MCF 10A (cell line): ENCODE results near the gene MGMT. TPM values are rescaled to one million over a fixed set of nuclear protein-coding genes. Genes with fewer than 3 reads are reported as not detected.

Source experiments
- BruUV-seq: library from RNA; stranded (reverse); fragments of 400-500 nt; replicated peaks from 2 replicates; lab custom pipeline; 2021; lab: Mats Ljungman, UMichigan
- CTCF ChIA-PET: fragments of 300-600 bp; sonication (Branson Sonifier 250); formaldehyde crosslinking; extraction: SDS; loops from one replicate; lab custom pipeline; 2021; ENCODE audit warnings: antibody characterized with exemption, inconsistent platforms; lab: Yijun Ruan, JAX
- POLR2A ChIA-PET: fragments of 300-600, 350-650 bp; sonication (Branson Sonifier 250); formaldehyde crosslinking; extraction: SDS; loops from one replicate; lab custom pipeline; 2020; ENCODE audit warnings: antibody characterized with exemption, inconsistent platforms; lab: Yijun Ruan, JAX
- DNase-seq: peaks from one replicate; pipeline ENCODE4 v3.0.0-alpha.2; 2018; ENCODE audit not compliant: unreplicated experiment
- H3K27ac Mint-ChIP-seq: one replicate; pipeline ENCODE4 v1.8.0; 2022; ENCODE audit warnings: mild to moderate bottlenecking, low read depth, mixed read lengths; ENCODE audit not compliant: unreplicated experiment
- H3K27me3 Mint-ChIP-seq: one replicate; pipeline ENCODE4 v1.8.0; 2022; ENCODE audit warnings: mixed read lengths; ENCODE audit not compliant: insufficient read depth, unreplicated experiment
- H3K36me3 Mint-ChIP-seq: one replicate; pipeline ENCODE4 v1.8.0; 2022; ENCODE audit warnings: mild to moderate bottlenecking, moderate library complexity, mixed read lengths; ENCODE audit not compliant: insufficient read depth, unreplicated experiment
- H3K4me1 Mint-ChIP-seq: one replicate; pipeline ENCODE4 v1.8.0; 2022; ENCODE audit warnings: mixed read lengths; ENCODE audit not compliant: insufficient read depth, unreplicated experiment
- H3K4me3 Mint-ChIP-seq: one replicate; pipeline ENCODE4 v1.8.0; 2022; ENCODE audit warnings: mild to moderate bottlenecking, moderate library complexity, mixed read lengths; ENCODE audit not compliant: unreplicated experiment
- H3K9me3 Mint-ChIP-seq: one replicate; pipeline ENCODE4 v1.8.0; 2022; ENCODE audit warnings: mixed read lengths; ENCODE audit not compliant: unreplicated experiment
- intact Hi-C: fragments of 100-400 bp; cut with micrococcal nuclease; formaldehyde crosslinking; loops from 2 replicates; pipeline ENCODE4 v1.14.1; 2022
- total RNA-seq: library from RNA; stranded (reverse); gene quantifications from 2 replicates; pipeline ENCODE4 v1.2.3, GENCODE V29; 2022
- TF ChIP-seq, protein P1 (sequence below): fragments of 200-600 bp; IDR thresholded peaks from one replicate; pipeline ENCODE4 v1.8.0; 2022; ENCODE audit warnings: antibody characterized with exemption, mild to moderate bottlenecking; ENCODE audit not compliant: unreplicated experiment

MGMT gene
- total RNA-seq, 1 experiment from 2014 or later = 18.0 TPM

DNA sequence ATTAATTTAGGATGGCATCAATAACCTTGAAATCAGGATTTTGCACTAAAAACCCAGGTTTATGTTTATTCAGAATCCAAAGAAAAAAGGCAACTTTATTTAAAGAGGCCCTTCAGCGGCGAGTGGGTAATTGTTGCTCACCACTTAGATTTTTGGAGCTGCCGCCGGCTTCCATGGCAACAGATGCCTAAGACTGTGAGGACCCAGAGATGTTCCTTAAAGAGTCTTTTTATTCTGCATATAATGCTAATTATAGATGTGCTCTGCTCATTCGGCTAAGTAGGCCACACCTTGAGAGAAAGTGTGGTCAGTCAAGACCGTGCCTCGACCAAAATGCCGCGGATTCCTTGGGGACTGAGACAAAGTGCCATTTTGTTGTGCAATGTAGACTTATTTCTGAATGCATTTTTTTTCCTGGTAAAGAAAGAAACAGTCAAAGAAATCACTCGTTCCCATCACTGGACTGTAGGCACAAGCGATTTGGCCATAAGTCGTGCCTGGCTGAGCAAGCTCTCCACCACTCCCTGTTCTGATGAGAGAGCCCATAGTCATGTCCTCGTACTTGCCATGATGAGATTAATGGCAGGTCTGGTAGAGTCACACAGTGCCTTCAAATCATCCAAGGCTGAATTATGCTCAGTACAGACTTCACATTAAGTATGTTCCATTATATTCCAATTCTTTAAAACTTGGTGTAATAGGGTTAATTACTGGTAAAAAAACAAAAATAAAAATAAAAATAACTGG lies 21.4 kb upstream of the MGMT start:
- no peak for DNase-seq
- intact Hi-C loops = no loop called here
- peaks cover 5% of the 10 kb centered on the region for H3K4me1 Mint-ChIP-seq
- H3K27ac Mint-ChIP-seq = no peak overlapping the region
- TF ChIP-seq, protein P1, sequence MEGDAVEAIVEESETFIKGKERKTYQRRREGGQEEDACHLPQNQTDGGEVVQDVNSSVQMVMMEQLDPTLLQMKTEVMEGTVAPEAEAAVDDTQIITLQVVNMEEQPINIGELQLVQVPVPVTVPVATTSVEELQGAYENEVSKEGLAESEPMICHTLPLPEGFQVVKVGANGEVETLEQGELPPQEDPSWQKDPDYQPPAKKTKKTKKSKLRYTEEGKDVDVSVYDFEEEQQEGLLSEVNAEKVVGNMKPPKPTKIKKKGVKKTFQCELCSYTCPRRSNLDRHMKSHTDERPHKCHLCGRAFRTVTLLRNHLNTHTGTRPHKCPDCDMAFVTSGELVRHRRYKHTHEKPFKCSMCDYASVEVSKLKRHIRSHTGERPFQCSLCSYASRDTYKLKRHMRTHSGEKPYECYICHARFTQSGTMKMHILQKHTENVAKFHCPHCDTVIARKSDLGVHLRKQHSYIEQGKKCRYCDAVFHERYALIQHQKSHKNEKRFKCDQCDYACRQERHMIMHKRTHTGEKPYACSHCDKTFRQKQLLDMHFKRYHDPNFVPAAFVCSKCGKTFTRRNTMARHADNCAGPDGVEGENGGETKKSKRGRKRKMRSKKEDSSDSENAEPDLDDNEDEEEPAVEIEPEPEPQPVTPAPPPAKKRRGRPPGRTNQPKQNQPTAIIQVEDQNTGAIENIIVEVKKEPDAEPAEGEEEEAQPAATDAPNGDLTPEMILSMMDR = no peak
- H3K9me3 Mint-ChIP-seq = no peaks in the 10 kb centered on the region
- CTCF ChIA-PET = interaction anchor here (0.7 kb wide), 1 partner anchor 339 kb away, joined by 3 read pairs; no protein-coding TSS in a partner anchor
- no peaks in the 10 kb centered on the region for H3K36me3 Mint-ChIP-seq
- H3K27me3 Mint-ChIP-seq = peaks cover under 1% of the 10 kb centered on the region
- POLR2A ChIA-PET = interaction anchor here (0.7 kb wide), 1 partner anchor 41 kb away, joined by 3 read pairs; no protein-coding TSS in a partner anchor
- BruUV-seq = no TSS peak
- no peak overlapping the region for H3K4me3 Mint-ChIP-seq

DNA sequence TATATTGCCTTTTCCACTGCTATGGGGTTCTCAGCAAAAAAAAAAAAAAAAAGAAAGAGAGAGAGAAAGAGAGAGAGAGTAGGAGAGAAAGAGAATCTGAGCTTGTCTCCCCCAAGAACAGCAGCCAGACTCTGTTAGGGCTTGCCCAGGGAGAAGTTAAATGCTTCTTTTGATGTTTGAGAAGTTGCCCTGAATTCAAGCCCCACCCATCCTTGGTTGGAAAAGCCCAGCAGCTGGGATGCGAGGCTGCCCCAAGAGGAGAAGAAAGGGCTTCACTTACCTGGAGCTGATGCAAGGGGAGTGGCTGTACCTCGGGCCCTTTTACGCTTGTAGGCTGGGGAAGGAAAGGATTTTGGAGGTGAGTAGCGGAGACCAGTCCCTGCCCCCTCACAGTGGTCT lies 20.9 kb upstream of the MGMT start:
- Mint-ChIP-seq H3K4me3 (no peak overlapping the region), H3K36me3 (no peaks in the 10 kb centered on the region), H3K27ac (no peak overlapping the region), H3K4me1 (peaks cover 5% of the 10 kb centered on the region), H3K27me3 (peaks cover 6% of the 10 kb centered on the region), H3K9me3 (peaks cover 3% of the 10 kb centered on the region)
- intact Hi-C loops = no loop called here
- TF ChIP-seq, protein P1 = no peak
- POLR2A ChIA-PET = interaction anchor here (0.7 kb wide), 1 partner anchor 40 kb away, joined by 3 read pairs; no protein-coding TSS in a partner anchor
- DNase-seq = no peak
- no TSS peak for BruUV-seq
- CTCF ChIA-PET = interaction anchor here (0.7 kb wide), 1 partner anchor 338 kb away, joined by 3 read pairs; no protein-coding TSS in a partner anchor

DNA sequence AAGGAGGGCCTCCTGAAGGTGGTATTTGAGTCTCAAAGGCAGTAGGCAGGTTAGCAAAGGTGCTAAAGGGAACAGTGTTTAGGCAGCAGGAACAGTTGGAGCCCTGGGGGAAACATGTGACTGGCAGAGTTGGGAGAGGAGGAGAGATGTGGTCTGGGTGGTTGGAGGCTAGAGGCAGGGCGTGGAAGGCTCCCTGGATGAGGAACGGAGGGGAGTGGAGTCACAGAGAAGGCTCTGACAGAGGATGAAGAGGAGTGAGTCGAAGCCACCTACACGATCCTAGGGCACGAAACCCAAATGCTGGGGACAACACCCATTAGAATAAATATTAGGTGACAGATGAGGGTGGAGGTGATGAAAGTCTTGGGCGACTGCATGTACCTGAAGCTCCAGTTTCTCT lies 19.6 kb upstream of the MGMT start:
- no peak overlapping the region for H3K4me3 Mint-ChIP-seq
- TF ChIP-seq, protein P1 = no peak
- H3K9me3 Mint-ChIP-seq = peaks cover 6% of the 10 kb centered on the region
- H3K27ac Mint-ChIP-seq = no peak overlapping the region
- intact Hi-C loops = no loop called here
- BruUV-seq = no TSS peak
- peaks cover 5% of the 10 kb centered on the region for H3K4me1 Mint-ChIP-seq
- peaks cover 9% of the 10 kb centered on the region for H3K27me3 Mint-ChIP-seq
- no peak for DNase-seq
- ChIA-PET POLR2A (no interaction called here), CTCF (no interaction called here)
- no peaks in the 10 kb centered on the region for H3K36me3 Mint-ChIP-seq

DNA sequence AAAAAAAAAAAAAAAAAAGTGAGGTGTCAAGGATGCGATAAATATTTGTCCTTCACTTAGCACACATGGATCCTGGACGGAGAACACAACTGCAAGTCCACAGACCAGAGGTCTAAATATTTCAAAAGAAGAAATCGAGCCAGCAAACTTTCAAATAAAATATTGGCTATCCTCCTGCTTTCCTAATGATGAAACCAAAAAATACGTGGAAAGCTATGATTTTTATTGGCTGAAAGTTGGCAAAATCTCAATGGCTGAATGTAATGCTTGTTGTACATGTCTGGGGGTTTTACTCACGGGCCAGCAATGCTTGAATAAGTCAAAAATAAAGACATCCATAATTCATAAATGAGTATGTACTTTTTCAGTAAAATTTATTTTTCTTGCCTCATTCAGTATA lies 19.0 kb upstream of the MGMT start:
- H3K4me1 Mint-ChIP-seq = peaks cover 5% of the 10 kb centered on the region
- CTCF ChIA-PET = no interaction called here
- intact Hi-C loops = no loop called here

More for the DNA sequence above, 19.0 kb upstream of the MGMT start:
- no peak for DNase-seq
- H3K4me3 Mint-ChIP-seq = no peak overlapping the region
- no TSS peak for BruUV-seq
- H3K27ac Mint-ChIP-seq = no peak overlapping the region
- peaks cover 6% of the 10 kb centered on the region for H3K9me3 Mint-ChIP-seq
- POLR2A ChIA-PET = no interaction called here
- peaks cover 9% of the 10 kb centered on the region for H3K27me3 Mint-ChIP-seq
- TF ChIP-seq, protein P1 = no peak
- H3K36me3 Mint-ChIP-seq = no peaks in the 10 kb centered on the region
